NCI-H187 (cell line): ENCODE measurements around the gene OR51E2.
"Not testable (repeated sequence)": the region's sequence is repeated elsewhere in the genome, so short reads cannot be mapped to it uniquely, and the experiment has no call there.

Experiments
- DNase-seq, 2 experiments: peaks; one replicate each; lab custom pipeline; 2025; lab: John Stamatoyannopoulos, UW

Gene OR51E2, protein sequence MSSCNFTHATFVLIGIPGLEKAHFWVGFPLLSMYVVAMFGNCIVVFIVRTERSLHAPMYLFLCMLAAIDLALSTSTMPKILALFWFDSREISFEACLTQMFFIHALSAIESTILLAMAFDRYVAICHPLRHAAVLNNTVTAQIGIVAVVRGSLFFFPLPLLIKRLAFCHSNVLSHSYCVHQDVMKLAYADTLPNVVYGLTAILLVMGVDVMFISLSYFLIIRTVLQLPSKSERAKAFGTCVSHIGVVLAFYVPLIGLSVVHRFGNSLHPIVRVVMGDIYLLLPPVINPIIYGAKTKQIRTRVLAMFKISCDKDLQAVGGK

DNA sequence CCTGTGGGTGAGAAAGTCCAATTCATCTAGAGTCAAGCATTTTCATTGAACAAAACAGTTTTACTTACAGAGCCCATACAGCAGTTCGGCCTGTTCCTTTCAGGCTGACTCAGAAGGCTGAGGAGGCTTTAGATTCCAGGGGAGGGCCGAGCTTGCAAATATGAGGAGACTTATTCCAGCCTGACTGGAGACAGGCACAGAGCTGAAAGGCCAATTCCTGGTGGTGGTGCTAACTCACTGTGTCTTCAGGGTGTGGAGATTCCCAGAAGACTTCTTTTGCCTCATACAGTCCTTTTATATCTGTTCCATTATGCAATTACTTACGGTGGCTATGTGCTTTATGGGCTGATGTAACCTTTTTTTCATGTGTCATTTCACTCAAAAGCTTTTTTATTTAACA is at the start of gene OR51E2:
OR51E2 (minus strand) TSS at position 269 of the 400 bp plus-strand sequence. CDS start 15,142 bp downstream, outside the sequence.
- no peak for DNase-seq

DNA sequence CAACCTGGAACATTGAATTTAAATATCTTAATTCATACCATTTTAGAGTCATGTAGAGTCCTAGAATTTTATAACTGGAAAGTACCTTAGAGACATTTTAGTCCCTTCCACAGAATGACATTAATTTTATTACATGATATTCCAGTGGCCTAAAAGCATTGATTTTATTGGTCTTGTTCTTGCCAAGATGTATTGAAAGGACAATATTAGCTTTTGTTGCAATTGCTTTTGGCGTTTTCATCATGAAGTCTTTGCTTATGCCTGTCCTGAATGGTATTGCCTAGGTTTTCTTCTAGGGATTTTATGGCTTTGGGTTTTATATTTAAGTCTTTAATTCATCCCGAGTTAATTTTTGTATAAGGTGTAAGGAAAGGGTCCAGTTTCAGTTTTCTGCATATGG is 43.1 kb upstream of the OR51E2 start:
- no peak for DNase-seq

DNA sequence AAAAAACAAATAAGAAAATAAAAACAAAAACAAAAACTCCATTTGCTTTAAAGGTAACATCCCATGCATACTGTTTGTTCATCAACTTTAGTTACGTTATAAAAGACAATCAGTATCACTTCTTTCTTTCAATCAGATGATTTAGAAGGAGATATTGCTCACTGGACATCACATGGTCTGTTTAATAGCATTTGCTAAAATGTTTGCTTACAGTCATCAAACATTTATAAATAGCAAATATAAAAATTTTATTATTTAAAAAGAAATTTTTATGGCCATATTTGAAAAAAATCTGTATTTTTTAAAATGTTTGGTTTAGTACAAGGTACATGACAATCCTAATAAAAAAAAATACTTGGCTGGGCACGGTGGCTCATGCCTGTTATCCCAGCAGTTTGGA is 29.5 kb upstream of the OR51E2 start:
- no peak for DNase-seq

DNA sequence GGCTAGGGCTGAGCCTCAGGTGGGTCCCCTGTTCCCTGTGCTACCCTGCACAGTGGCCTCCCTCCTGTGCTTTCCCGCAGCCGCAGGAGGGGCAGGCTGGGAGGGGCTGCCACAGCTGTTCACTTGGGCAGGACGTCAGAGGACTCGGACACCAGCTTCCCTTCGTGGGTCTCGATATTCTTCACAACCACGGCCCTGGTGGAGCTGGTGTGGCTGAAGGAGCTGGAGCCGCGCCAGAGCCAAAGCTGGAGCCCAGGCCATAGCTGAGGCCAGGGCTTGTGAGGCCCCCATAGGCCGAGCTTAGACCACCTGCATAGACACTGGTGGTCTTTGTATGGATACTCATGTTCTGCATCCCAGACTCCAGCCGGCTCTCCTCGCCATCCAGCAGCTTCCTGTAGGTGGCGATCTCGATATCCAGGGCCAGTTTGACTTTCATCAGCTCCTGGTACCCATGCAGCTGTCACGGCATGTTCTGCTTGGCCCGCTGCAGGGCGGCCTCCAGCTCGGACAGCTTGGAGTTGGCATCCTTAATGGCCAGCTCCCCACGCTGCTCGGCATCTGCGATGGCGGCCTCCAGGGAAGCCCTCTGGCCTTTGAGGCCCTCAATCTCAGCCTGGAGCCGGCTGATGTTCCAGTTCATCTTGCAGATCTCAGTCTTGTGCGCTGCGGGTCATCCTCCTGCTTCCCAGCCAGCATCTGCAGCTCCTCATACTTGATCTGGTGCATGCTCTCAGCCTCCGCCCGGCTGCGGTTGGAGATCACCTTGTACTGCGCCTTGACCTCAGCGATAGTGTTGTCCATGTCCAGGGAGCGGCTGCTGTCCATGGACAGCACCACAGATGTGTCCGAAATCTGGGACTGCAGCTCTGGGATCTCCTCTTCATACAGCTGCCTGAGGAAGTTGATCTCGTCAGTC is 25.2 kb upstream of the OR51E2 start:
- not testable (repeated sequence) for DNase-seq

DNA sequence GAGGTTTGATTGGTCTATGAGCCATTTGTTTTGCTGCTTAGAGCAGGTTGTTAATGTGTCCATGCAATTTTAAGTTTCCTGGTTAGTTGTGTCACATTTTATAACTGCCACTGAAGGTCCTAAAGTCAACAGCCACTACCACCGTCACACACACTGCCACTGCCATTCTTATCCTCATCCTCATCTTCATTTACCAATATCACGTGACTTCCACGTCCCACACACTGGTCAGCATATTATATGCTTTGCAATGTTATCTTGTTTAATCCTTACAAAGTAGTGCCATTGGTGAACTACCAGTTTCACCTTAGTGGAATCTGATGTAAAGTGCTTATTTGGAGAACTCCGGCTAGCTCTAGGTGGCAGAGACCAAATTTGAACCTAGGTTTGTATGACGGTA is 16.6 kb upstream of the OR51E2 start:
- DNase-seq: no peak

DNA sequence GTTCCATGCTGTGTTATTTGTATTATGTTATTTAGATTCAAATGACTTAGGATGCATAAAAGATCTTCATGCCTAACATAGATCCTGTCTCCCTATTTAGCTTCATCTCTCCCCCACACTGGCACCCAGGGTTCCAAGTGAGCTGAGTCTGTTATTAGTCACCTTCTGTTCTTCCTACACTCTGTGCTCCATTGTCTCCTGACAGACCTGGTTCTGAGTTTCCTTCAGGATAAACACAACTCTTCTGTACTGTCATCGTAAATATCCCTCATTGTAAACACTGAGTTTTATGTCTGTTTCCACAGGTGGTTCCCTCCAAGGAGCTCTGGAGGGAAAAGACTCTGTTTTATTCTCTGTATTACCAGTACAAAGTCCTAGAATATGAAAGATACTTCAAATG is 15.6 kb upstream of the OR51E2 start:
- no peak for DNase-seq

DNA sequence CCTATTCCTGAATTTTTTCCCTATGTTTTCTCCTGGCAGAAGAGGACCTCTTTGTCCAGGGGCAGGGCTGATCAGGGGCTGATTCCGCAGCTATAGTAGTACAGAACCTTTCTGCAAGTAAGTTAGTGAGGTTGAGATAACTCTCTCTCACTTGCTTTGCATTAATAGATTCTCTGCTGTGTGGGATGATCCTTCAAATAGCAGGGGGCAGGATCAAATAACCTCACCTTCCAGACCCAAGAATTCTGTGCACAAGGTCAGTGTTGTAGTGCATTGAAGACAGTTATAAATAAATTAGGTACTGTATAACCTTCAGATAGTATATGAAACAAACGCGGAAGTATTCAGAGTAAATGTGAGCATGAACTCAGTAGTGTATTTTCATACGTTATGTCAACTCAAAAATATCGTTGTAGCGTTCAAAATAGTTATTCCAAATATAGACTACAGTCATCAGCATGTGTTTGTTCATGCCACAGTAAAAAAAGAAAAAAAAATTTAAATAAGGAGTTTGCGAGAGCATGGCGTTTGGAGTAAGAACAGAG is 7.2 kb upstream of the OR51E2 start:
- peak in 1 of 2 experiments; percentile 47 for DNase-seq

DNA sequence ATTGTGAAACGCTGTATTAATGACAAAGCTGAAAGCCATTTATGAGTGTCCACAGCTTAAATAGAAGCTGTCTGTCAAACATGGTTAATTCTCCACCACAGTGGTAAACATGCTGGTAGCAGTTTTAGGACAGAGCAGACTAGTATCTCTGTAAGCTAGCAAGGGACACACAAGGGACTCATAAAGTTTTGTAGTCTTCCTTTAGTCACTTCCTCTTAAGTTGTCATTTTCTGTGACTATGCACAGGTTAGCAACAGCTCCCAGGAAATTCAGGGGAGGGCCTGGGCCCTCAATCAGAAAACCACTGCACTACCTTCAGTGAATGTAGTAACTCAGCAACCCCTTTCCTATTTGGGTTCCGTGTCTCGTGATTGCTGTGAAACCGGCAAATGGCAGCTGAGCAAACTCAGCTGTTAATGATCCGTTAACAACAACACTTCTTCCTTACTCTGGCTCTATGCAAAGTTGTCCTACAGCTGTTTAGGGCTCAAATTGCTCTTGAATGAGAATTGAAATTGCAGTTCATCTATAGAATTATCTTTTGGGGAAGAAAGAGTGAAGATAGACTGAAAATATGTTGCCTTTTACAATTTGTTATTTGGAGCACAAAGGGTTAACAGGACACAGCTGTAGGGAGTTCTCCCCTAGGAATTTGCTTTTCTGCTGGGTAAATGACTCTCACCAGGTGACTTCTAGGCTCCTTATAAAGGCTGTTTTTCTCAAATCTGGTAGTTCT is 6.6 kb upstream of the OR51E2 start, which contains the start of gene MMP26:
MMP26 (plus strand) TSS at position 731 of the 736 bp plus-strand sequence.
- peak; percentile 88 to 96 for DNase-seq

DNA sequence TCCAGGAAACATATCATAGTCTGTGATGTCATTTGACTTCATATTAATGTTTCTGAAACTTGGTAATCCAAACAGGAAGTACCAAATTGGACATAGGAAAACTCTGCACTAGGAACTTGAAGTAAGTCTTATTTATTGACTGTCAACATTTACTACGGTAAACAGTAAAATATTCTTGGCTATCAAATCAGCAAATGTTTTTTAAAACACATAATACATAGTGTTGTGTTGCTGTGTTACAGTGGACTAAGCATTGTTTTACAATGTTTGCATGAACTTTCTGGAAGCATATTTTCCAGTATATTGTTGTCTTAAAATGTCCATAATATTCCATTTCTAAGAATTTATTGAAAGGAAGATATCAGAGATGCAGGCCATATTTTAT is 2.8 kb upstream of the OR51E2 start:
- DNase-seq: no peak

DNA sequence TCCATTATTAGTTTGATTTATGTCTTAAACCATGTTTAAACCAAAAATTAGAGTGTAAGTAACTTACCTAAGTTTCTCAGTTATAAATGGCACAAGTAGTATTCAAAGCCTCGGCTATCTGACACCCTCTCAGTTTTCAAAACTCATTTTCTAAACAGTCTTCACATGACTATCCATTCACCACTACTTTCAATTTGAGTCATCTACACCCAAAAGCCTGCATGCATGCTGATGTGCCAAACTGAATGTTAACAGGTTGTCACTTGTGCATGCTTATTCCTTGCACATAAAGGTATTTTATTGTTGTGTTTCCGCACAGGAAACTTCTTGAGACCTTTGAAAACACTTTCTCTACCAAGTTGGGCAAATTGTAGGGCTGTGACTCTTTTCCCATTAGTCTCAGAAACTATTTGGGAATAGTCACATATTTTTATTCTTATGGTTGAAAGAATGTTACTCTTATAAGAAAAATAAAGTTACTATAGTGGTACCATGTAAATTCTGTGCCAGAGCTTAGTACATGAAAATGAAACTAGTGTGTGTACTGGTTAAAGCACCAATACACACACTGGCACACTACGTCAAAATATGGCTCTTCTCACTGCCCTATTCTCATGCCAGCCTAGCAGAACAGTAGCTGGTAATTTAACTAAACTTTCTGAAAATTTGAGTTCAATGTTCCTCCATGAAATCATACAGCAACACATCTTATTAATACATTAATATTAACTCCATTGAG is 2.2 kb upstream of the OR51E2 start:
- no peak for DNase-seq

DNA sequence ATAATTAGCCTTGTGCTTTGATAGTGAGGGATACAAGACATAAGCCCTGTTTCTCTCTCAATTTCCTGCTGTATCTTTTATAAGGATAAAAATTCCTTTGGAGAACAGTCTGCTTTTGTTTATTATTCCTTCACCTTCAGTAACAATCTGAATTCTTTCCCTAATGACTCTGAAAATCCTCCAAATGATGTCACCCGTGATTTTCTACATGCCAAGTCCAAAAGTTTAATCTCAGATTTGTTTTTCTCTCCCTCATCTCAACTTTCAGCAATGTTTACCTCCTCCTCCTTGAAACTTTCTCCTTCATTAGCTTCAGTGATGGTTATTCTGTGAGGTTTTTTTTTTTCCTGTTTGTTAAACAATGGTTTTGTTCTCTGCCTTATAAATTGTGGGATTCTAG is 2.2 kb downstream of the OR51E2 start:
- no peak for DNase-seq

DNA sequence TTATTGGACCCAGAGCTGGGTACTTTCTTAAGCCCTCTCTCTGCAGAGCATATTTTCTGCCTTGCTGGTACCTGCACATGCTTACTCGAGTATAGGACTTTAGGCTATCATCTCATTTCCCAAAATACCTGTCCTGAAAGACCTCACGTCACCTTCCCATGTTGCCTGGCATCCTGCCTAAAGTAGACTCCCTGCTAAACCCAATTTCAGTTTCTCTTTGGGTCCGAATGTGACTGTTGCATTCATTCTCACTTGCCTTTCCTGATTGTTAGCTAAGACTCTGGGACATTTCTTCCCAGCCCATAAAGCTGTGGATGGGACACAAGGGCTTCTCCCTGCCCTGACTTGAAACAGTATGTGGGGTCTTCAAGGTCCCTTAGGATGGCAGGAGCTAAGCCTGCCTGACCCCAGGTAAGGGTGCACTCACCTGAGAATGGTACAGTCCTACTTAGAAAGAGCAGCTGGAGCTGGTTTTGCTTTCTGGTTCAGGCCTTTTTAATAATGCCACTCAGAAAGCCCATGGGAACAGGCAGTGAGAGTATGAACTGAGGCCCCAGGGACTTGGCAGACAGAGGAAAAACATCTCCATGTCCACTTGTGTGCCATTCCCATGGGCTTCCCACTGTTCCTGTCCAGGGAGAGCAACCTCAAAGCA is 12.9 kb downstream of the OR51E2 start:
- DNase-seq: peak in 1 of 2 experiments; percentile 15

DNA sequence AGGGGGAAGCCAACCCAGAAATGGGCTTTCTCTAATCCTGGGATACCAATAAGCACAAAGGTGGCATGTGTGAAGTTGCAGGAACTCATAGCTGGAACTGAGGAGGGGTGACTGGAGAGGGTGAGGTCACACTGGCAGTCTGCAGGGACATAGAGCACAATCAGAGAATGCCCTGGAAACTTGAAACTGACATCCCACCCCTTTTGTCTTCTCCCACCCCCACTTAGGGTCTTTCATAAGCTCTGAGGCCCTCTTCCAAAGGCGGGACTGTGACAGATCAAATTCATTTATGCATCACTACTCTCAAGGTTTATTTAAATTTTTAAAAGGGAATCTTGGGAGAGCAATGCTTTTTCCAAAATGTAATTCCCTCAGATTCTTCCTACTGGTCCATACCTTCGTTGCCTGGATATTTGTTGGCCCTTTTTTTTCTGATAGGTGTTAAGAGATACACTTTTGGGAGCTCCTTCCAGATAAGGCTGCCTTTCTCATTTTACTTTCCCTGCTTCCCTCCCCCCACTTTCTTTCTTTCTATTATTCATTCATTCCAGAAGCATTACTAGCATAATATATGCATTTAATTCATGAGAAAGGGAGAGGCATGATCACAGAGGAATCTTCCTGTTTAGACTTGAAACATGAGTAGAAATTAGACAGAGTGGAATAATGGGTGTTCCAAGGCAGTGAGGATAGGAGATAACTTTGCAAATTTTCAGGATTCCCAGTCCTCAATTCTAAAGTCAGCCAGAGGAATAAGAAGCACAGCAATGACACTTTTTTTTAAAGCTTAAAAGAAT is 14.8 kb downstream of the OR51E2 start:
- no peak for DNase-seq

DNA sequence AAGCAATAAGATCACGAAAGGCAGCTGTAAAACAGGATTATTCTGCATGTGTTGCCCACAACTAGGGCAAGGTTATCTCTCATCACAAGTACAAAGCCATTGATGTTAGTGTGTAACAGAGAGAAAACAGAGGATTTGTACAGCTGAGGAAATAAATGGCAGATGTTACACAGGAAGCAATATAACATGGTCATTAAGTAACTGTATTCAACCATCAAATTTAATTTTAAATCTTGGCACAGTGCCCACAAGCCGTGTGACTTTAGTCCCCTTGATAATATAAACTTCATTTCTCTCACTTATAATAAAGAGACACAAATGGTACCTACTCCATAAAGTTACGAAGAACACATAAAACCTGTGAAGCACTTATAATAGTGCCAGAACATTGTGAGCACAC is 17.3 kb downstream of the OR51E2 start:
- DNase-seq: no peak

DNA sequence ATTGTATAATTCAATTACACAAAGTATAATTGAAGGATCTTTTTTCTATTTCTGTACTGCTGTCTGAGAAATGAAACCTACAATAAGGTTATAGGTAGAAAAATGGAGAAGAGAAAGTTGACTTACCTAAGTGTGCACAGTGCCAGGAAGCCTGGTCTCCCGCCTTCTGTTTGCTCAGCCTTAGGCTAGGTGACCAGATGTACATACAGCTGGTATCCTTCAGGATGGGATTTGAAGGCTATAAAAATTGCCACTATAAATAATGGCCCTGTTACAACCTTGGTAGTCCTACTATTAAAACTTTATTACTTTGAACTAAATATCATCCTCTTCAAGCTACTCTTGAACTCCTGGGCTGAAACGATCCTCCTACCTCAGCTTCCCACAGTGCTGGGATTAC is 19.7 kb downstream of the OR51E2 start:
- DNase-seq: peak in 1 of 2 experiments; percentile 7

DNA sequence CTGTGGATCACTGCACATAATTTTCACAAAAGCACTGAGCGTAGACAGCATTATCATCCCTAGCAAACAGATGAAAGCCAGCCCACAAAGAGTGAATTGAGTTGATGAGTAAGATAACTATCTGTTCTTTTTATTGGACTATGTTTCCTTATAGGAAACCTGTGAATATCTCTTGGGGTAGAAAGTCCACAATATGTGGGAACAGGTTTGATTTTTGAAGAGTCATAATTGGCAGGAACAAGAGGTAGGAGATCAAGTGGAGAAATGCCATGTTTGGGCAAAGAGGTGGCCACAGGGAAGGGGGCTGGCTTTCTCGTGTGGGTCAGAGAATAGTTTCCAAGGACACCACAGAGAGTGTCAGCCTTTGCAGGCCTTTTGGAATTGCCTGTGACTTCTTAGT is 23.9 kb downstream of the OR51E2 start:
- DNase-seq: no peak

DNA sequence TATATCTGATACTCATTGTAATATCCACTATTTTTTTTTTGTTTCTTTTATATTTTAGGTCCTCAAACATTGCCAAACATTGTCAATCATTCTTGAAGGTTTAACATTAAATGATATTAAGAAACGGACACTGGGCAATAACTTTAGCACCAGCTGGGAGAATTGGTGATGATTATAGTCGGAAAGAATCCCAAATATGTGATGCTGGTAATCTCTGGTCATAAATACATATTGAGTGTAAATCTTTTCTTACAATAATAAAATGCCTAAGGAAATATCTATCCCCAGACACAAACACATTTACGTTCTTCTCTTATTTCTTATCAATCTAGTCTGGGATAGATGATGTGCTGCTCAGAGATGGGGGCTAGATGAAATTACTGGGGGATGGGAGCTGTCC is 25.2 kb downstream of the OR51E2 start:
- DNase-seq: no peak

DNA sequence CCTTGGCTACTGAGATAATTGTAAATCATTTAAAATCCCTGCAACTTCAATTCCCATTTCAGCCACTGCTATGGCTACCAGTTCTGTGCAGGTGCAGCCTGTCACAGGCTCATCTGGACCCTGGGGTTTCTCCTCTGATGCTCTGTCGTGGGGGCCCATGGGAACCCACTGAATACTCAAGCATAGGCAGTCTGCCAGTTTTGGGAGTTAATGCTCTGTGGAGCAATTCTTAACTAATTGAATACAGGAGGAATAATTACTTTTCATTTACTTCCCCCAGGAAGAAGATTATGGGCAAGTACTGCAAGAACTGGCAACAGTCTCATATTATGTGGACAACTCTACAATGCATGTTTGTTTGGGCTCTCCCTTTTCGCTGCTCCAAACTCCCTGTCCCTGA is 25.9 kb downstream of the OR51E2 start:
- DNase-seq: no peak

DNA sequence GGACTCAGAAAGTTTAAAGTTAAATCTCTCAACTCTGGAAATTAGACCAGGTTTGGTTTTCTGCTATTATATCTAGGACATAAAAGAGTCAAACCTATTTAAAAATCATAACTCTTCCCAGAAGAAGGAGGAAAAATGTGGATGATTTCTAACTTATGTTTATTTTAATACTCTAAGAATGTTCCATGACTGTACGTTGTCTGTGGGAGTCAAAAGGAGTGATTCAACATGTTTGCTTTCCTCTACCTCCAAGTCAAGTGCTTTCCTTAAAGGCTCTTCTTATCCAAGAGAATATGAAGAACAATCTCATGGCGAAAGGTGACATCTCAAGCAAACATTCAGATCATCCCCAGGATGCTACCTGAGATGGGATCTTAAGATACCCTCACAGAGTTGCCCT is 32.2 kb downstream of the OR51E2 start:
- DNase-seq: no peak

DNA sequence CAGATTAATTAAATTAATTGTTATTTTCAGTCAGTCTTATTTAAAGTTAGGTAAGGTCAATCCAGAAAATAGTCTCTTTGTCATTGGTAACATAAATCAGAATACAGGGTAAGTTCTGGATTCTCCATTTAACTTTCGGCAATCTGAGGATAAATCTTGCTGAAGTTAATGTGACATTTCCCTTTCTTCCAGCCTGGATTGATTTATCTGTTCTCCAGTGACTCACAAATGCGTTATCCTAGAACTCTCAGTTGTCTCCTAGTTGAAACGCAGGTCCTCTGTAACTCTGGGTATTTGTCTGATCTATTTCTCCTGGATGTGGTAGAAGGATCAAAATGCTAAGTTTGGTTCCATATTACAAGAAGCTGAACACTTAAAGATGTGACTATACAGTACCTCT is 32.9 kb downstream of the OR51E2 start:
- no peak for DNase-seq
